B cell (primary cell): ENCODE measurements around the gene CEP43. TPM values are rescaled to one million over a fixed set of nuclear protein-coding genes. Genes with fewer than 3 reads are reported as not detected.

Source experiments
- ATAC-seq: fragments of 200-7000 bp; cut with Tn5 transposase; one replicate; pipeline ENCODE4 v1.10.0; 2021; ENCODE audit warnings: low read depth, mild to moderate bottlenecking, moderate number of reproducible peaks, moderate library complexity
- CTCF ChIA-PET: fragments of 350-600 bp; sonication (Branson Sonifier 250); formaldehyde crosslinking; loops from one replicate; lab custom pipeline; 2021; ENCODE audit warnings: antibody characterized with exemption, inconsistent platforms; lab: Charles Lee
- POLR2A ChIA-PET: fragments of 350-600 bp; sonication (Branson Sonifier 250); formaldehyde crosslinking; loops from one replicate; lab custom pipeline; 2021; ENCODE audit warnings: antibody characterized with exemption; lab: Charles Lee
- DNase-seq: peaks from one replicate; pipeline ENCODE4 v3.0.0; 2013
- H2AFZ ChIP-seq: 2 replicates; pipeline ENCODE4 v1.6.1; 2012; ENCODE audit warnings: mild to moderate bottlenecking, low read depth, low read length; ENCODE audit not compliant: insufficient read depth, poor library complexity, severe bottlenecking
- H3K27ac ChIP-seq, 2 donors: 1 replicate in 1 of 2; 2 replicates in 1 of 2; pipeline ENCODE4 v1.5.1; 2012 to 2013; ENCODE audit warnings: low read length in 2 of 2, mild to moderate bottlenecking in 2 of 2, moderate library complexity in 1 of 2
- H3K27me3 ChIP-seq, 4 experiments: fragments of 200-600 bp in 1 of 4; sonication (generic) in 1 of 4; replicated peaks in 1 of 4; 1 replicate in 2 of 4; 2 replicates in 2 of 4; pipeline versions ENCODE4 v1.6.1 to v1.7.0; 2013 to 2016; ENCODE audit warnings: low read length in 3 of 4, mild to moderate bottlenecking in 2 of 4, mixed read lengths in 1 of 4, moderate library complexity in 1 of 4; ENCODE audit not compliant: insufficient read depth in 4 of 4, control insufficient read depth in 3 of 4; ENCODE audit errors: control extremely low read depth in 1 of 4
- H3K36me3 ChIP-seq, 2 experiments: replicated peaks in 1 of 2; 1 replicate in 1 of 2; 2 replicates in 1 of 2; pipeline versions ENCODE4 v1.6.1 to v1.7.1; 2013; ENCODE audit warnings: low read length in 1 of 2; ENCODE audit not compliant: insufficient read depth in 2 of 2, control insufficient read depth in 1 of 2; ENCODE audit errors: control extremely low read depth in 1 of 2, extremely low read depth in 1 of 2
- H3K4me1 ChIP-seq, 2 donors: fragments of 200-600 bp in 1 of 2; sonication (generic) in 1 of 2; 1 replicate in 1 of 2; 2 replicates in 1 of 2; pipeline versions ENCODE4 v1.5.1 to v1.6.1; 2013 to 2017; ENCODE audit warnings: low read length in 2 of 2; ENCODE audit not compliant: control insufficient read depth in 2 of 2, insufficient read depth in 2 of 2
- H3K4me2 ChIP-seq: replicated peaks from 2 replicates; pipeline ENCODE3; 2012; ENCODE audit warnings: mild to moderate bottlenecking, low read depth, low read length; ENCODE audit not compliant: poor library complexity, severe bottlenecking
- H3K4me3 ChIP-seq, 5 experiments: fragments of 200-600 bp in 1 of 5; sonication (generic) in 1 of 5; 1 replicate in 3 of 5; 2 replicates in 2 of 5; pipeline versions ENCODE4 v1.5.1 to v1.7.0; 2011 to 2016; ENCODE audit warnings: low read length in 4 of 5, mild to moderate bottlenecking in 4 of 5, low read depth in 2 of 5, control low read depth in 1 of 5, moderate library complexity in 1 of 5; ENCODE audit not compliant: insufficient read depth in 1 of 5; ENCODE audit errors: control extremely low read depth in 1 of 5, extremely low read depth in 1 of 5
- H3K79me2 ChIP-seq: fragments of 200-600 bp; sonication (generic); one replicate; pipeline ENCODE4 v1.6.0; 2016; ENCODE audit warnings: low read length; ENCODE audit not compliant: control insufficient read depth, insufficient read depth
- H3K9ac ChIP-seq: fragments of 200-600 bp; sonication (generic); 2 replicates; pipeline ENCODE4 v1.6.1; 2017; ENCODE audit warnings: mild to moderate bottlenecking, low read length, moderate library complexity
- H3K9me3 ChIP-seq, 3 donors: one replicate each; pipeline versions ENCODE4 v1.6.1 to v1.7.1; 2013; ENCODE audit warnings: low read length in 2 of 3; ENCODE audit not compliant: control insufficient read depth in 2 of 3, insufficient read depth in 1 of 3; ENCODE audit errors: control extremely low read depth in 1 of 3
- H4K20me1 ChIP-seq: 2 replicates; pipeline ENCODE4 v1.6.0; 2012; ENCODE audit warnings: mild to moderate bottlenecking, low read length; ENCODE audit not compliant: insufficient read depth, control insufficient read depth, poor library complexity, severe bottlenecking
- H3K27ac Mint-ChIP-seq: one replicate; pipeline ENCODE4 v1.8.0; 2021; ENCODE audit warnings: mixed read lengths
- H3K27me3 Mint-ChIP-seq: one replicate; pipeline ENCODE4 v1.8.0; 2021; ENCODE audit warnings: mixed read lengths
- H3K4me1 Mint-ChIP-seq: one replicate; pipeline ENCODE4 v1.8.0; 2021; ENCODE audit warnings: mixed read lengths
- H3K4me3 Mint-ChIP-seq: one replicate; pipeline ENCODE4 v1.8.0; 2021; ENCODE audit warnings: mixed read lengths
- H3K9me3 Mint-ChIP-seq: one replicate; pipeline ENCODE4 v1.8.0; 2022; ENCODE audit warnings: mixed read lengths; ENCODE audit not compliant: insufficient read depth
- CTCF ChIP-seq: fragments of 200-600 bp; IDR thresholded peaks from one replicate; pipeline ENCODE4 v1.8.0; 2022; ENCODE audit warnings: antibody characterized with exemption, mild to moderate bottlenecking
- EZH2 ChIP-seq: IDR thresholded peaks from 2 replicates; pipeline ENCODE4 v1.6.1; 2012; ENCODE audit warnings: borderline replicate concordance, low read depth, mild to moderate bottlenecking, moderate library complexity, low read length; ENCODE audit not compliant: insufficient read depth, poor library complexity, severe bottlenecking
- WGBS: methylation state at CpG from one replicate; pipeline ENCODE4 v1.1.5; 2013; ENCODE audit warnings: missing lambda C conversion rate; ENCODE audit not compliant: insufficient coverage; 5-methylcytosine and 5-hydroxymethylcytosine counted together
- intact Hi-C: fragments of 100-400 bp; cut with micrococcal nuclease; formaldehyde crosslinking; loops from one replicate; pipeline ENCODE4 v1.10.0; 2022
- polyA plus RNA-seq: library from polyadenylated mRNA; depleted of rRNA; stranded (reverse); fragments of >200 nt; gene quantifications from 2 replicates; pipeline ENCODE4 v1.2.3, GENCODE V29; 2012
- total RNA-seq, 2 donors: library from RNA; stranded (reverse); fragments of 120-200 nt in 1 of 2; gene quantifications; 1 replicate in 1 of 2; 2 replicates in 1 of 2; pipeline versions ENCODE4 v1.2.3 to v1.2.4, GENCODE V29; 2013 to 2022

The CEP43 gene
- total and polyA plus RNA-seq, 2 donors (not counting 1 experiment from before 2014, with no cell fraction given) = 10.1 to 39.7 TPM

GRCh38 chr6:167030222-167031072, 31.2 kb downstream of the CEP43 start:
- Histone ChIP-seq H3K27ac (no peak overlapping the region), H3K4me2 (no peak overlapping the region), H3K79me2 (no peaks in the 10 kb centered on the region), H4K20me1 (no peaks in the 10 kb centered on the region), H3K4me1 (no peaks in the 10 kb centered on the region), H3K9me3 (no peaks in the 10 kb centered on the region), H2AFZ (no peak overlapping the region), H3K9ac (no peak overlapping the region), H3K27me3 (no peaks in the 10 kb centered on the region), H3K36me3 (peaks cover 7 to 63% of the 10 kb centered on the region in 2 experiments), H3K4me3 (no peak overlapping the region)
- Mint-ChIP-seq H3K4me1 (peaks cover 4% of the 10 kb centered on the region), H3K27ac (peak overlapping the region; percentile 3), H3K9me3 (no peaks in the 10 kb centered on the region), H3K4me3 (no peak overlapping the region), H3K27me3 (no peaks in the 10 kb centered on the region)
- CTCF ChIA-PET = interaction anchor here (0.8 kb wide), 1 partner anchor 9 kb away, joined by 7 read pairs; no protein-coding TSS in a partner anchor
- no peak for ATAC-seq
- intact Hi-C loops = no loop called here
- POLR2A ChIA-PET = no interaction called here
- WGBS = 96% methylated on average over 5 of the region's 11 CpGs
- DNase-seq = no peak
- TF ChIP-seq CTCF (no peak), EZH2 (no peak)

GRCh38 chr6:167031082-167031709, 32.0 kb downstream of the CEP43 start:
- H3K4me3 Mint-ChIP-seq = no peak overlapping the region

More at GRCh38 chr6:167031082-167031709, 32.0 kb downstream of the CEP43 start:
- DNase-seq = no peak
- intact Hi-C loops = no loop called here
- H3K79me2 ChIP-seq = no peaks in the 10 kb centered on the region
- H3K9ac ChIP-seq = no peak overlapping the region
- Mint-ChIP-seq H3K27ac (peak overlapping the region; percentile 57), H3K27me3 (no peaks in the 10 kb centered on the region), H3K4me1 (peaks cover 4% of the 10 kb centered on the region), H3K9me3 (no peaks in the 10 kb centered on the region)
- peaks cover 7 to 57% of the 10 kb centered on the region in 2 experiments for H3K36me3 ChIP-seq
- POLR2A ChIA-PET = no interaction called here
- H3K4me1 ChIP-seq = no peaks in the 10 kb centered on the region
- CTCF ChIA-PET = interaction anchor here (0.8 kb wide), 1 partner anchor 10 kb away, joined by 7 read pairs; no protein-coding TSS in a partner anchor
- no peak for ATAC-seq
- H2AFZ ChIP-seq = no peak overlapping the region
- no peak overlapping the region for H3K4me3 ChIP-seq
- no peaks in the 10 kb centered on the region for H4K20me1 ChIP-seq
- H3K9me3 ChIP-seq = no peaks in the 10 kb centered on the region
- TF ChIP-seq CTCF (no peak), EZH2 (no peak)
- no peaks in the 10 kb centered on the region for H3K27me3 ChIP-seq
- 94% methylated on average over 6 of the region's 6 CpGs for whole genome bisulfite sequencing
- H3K4me2 ChIP-seq = no peak overlapping the region
- H3K27ac ChIP-seq = no peak overlapping the region
